HCT116 (cell line): ENCODE results near the gene FAM227A. TPM values are rescaled to one million over a fixed set of nuclear protein-coding genes. Genes with fewer than 3 reads are reported as not detected.

Experiments used
- ATAC-seq: fragments of 200-7000 bp; cut with Tn5 transposase; 2 replicates; pipeline ENCODE4 v1.9.1; 2020; ENCODE audit warnings: mild to moderate bottlenecking, moderate library complexity
- BruUV-seq: library from RNA; stranded (reverse); fragments of 400-500 nt; replicated peaks from 2 replicates; lab custom pipeline; 2021; lab: Mats Ljungman, UMichigan
- CTCF ChIA-PET: fragments of 300-600 bp; sonication (Branson Sonifier 250); formaldehyde crosslinking; loops from one replicate; lab custom pipeline; 2021; ENCODE audit warnings: antibody characterized with exemption; lab: Charles Lee
- POLR2A ChIA-PET: fragments of 300-600, 350-600 bp; sonication (Branson Sonifier 250); formaldehyde crosslinking; loops from one replicate; lab custom pipeline; 2021; ENCODE audit warnings: antibody characterized with exemption; lab: Charles Lee
- RAD21 ChIA-PET, 2 experiments: fragments of 300-600 bp; sonication (Branson Sonifier 250); formaldehyde crosslinking; loops; one replicate each; lab custom pipeline; 2023; ENCODE audit warnings: low total read pairs in 2 of 2; ENCODE audit not compliant: uncharacterized antibody in 2 of 2, unreplicated experiment in 2 of 2, low non-redundant PET in 1 of 2; lab: Charles Lee
- DNase-seq: peaks from one replicate; pipeline ENCODE4 v3.0.0-alpha.2; 2010; ENCODE audit warnings: low read depth, low spot score
- H2AFZ ChIP-seq: fragments of 200-600 bp; shearing (Covaris generic), sonication (generic); 2 replicates; pipeline ENCODE4 v1.6.1; 2017; ENCODE audit warnings: low read depth, mixed run types, mixed read lengths, antibody characterized with exemption, low read length; ENCODE audit not compliant: poor library complexity, severe bottlenecking
- H3K27ac ChIP-seq: 2 replicates; pipeline ENCODE4 v1.5.1; 2012; ENCODE audit warnings: low read depth, low read length
- H3K27me3 ChIP-seq: fragments of 200-600 bp; sonication (generic); 2 replicates; pipeline ENCODE4 v1.6.1; 2016; ENCODE audit warnings: mixed run types, low read length, mixed read lengths; ENCODE audit not compliant: insufficient read depth
- H3K36me3 ChIP-seq, 2 experiments: fragments of 200-500 bp in 1 of 2; fragments of 200-600 bp in 1 of 2; sonication (Bioruptor generic) in 1 of 2; sonication (generic) in 1 of 2; 2 replicates each; pipeline versions ENCODE4 v1.5.1 to v1.6.1; 2014 to 2016; ENCODE audit warnings: low read length in 2 of 2, inconsistent platforms in 1 of 2, mixed read lengths in 1 of 2, mixed run types in 1 of 2; ENCODE audit not compliant: insufficient read depth in 2 of 2, control insufficient read depth in 1 of 2
- H3K4me1 ChIP-seq, 2 experiments: fragments of 200-600 bp in 1 of 2; sonication (generic) in 1 of 2; 2 replicates each; pipeline versions ENCODE4 v1.5.1 to v1.6.1; 2012 to 2017; ENCODE audit warnings: low read length in 2 of 2, inconsistent platforms in 1 of 2, mild to moderate bottlenecking in 1 of 2, mixed read lengths in 1 of 2, mixed run types in 1 of 2, moderate library complexity in 1 of 2; ENCODE audit not compliant: insufficient read depth in 2 of 2, control insufficient read depth in 1 of 2
- H3K4me2 ChIP-seq: fragments of 200-600 bp; sonication (generic); 2 replicates; pipeline ENCODE4 v1.6.1; 2017; ENCODE audit warnings: mixed run types, low read length, mixed read lengths
- H3K4me3 ChIP-seq, 2 experiments: fragments of 200-600 bp in 1 of 2; sonication (generic) in 1 of 2; replicated peaks in 1 of 2; 2 replicates each; pipeline ENCODE4 v1.5.1; 2011 to 2016; ENCODE audit warnings: low read length in 2 of 2, control low read depth in 1 of 2, low read depth in 1 of 2, mild to moderate bottlenecking in 1 of 2, mixed read lengths in 1 of 2, mixed run types in 1 of 2
- H3K79me2 ChIP-seq: fragments of 200-600 bp; sonication (generic); 2 replicates; pipeline ENCODE4 v1.6.1; 2017; ENCODE audit warnings: mild to moderate bottlenecking, mixed run types, low read length, moderate library complexity, mixed read lengths; ENCODE audit not compliant: insufficient read depth
- H3K9ac ChIP-seq: fragments of 200-600 bp; sonication (generic); 2 replicates; pipeline ENCODE4 v1.6.1; 2016; ENCODE audit warnings: low read length, mixed read lengths
- H3K9me2 ChIP-seq: fragments of 200-600 bp; sonication (generic), shearing (Covaris generic); 2 replicates; pipeline ENCODE4 v1.6.1; 2017; ENCODE audit warnings: mixed run types, mild to moderate bottlenecking, moderate library complexity; ENCODE audit not compliant: insufficient read depth
- H3K9me3 ChIP-seq, 2 experiments: fragments of 200-500 bp in 1 of 2; fragments of 200-600 bp in 1 of 2; sonication (Bioruptor generic) in 1 of 2; sonication (generic) in 1 of 2; 2 replicates each; pipeline ENCODE4 v1.6.1; 2014 to 2017; ENCODE audit warnings: low read length in 2 of 2, mixed read lengths in 2 of 2, inconsistent platforms in 1 of 2, low read depth in 1 of 2, mild to moderate bottlenecking in 1 of 2, mixed run types in 1 of 2, moderate library complexity in 1 of 2; ENCODE audit not compliant: control insufficient read depth in 1 of 2, insufficient read depth in 1 of 2
- H4K20me1 ChIP-seq: fragments of 200-600 bp; sonication (generic), shearing (Covaris generic); 2 replicates; pipeline ENCODE4 v1.6.1; 2017; ENCODE audit warnings: mixed run types, mild to moderate bottlenecking, moderate library complexity; ENCODE audit not compliant: insufficient read depth
- CEBPB ChIP-seq: IDR thresholded peaks from 2 replicates; pipeline ENCODE4 v1.6.1; 2012; ENCODE audit warnings: low read depth
- EGR1 ChIP-seq: IDR thresholded peaks from 2 replicates; pipeline ENCODE4 v1.6.1; 2012; ENCODE audit warnings: low read depth
- ELF1 ChIP-seq: IDR thresholded peaks from 2 replicates; pipeline ENCODE4 v1.6.1; 2012; ENCODE audit warnings: low read depth, borderline replicate concordance
- EZH2 ChIP-seq: fragments of 200-600 bp; sonication (generic); IDR thresholded peaks from 2 replicates; pipeline ENCODE4 v1.6.1; 2017; ENCODE audit warnings: antibody characterized with exemption, mixed run types
- FOSL1 ChIP-seq: IDR thresholded peaks from 2 replicates; pipeline ENCODE4 v1.6.1; 2012; ENCODE audit warnings: low read depth
- JUND ChIP-seq: IDR thresholded peaks from 2 replicates; pipeline ENCODE4 v1.6.1; 2012
- RAD21 ChIP-seq: IDR thresholded peaks from 2 replicates; pipeline ENCODE4 v1.6.1; 2012; ENCODE audit warnings: low read depth, mild to moderate bottlenecking
- SIN3A ChIP-seq: IDR thresholded peaks from 2 replicates; pipeline ENCODE4 v1.6.1; 2012; ENCODE audit warnings: low read depth
- SRF ChIP-seq: IDR thresholded peaks from 2 replicates; pipeline ENCODE4 v1.6.1; 2012; ENCODE audit warnings: low read depth
- intact Hi-C: fragments of 100-400 bp; cut with micrococcal nuclease; formaldehyde crosslinking; loops from 2 replicates; pipeline ENCODE4 v1.10.0; 2022
- total RNA-seq: library from RNA; stranded (reverse); gene quantifications from one replicate; pipeline ENCODE4 v1.2.1, GENCODE V29; 2021; ENCODE audit not compliant: unreplicated experiment
- TF ChIP-seq, protein P1 (sequence below): IDR thresholded peaks from 2 replicates; pipeline ENCODE4 v1.6.1; 2012; ENCODE audit warnings: low read depth
- TF ChIP-seq, protein P2 (sequence below): IDR thresholded peaks from 2 replicates; pipeline ENCODE4 v1.6.1; 2011; ENCODE audit warnings: mild to moderate bottlenecking, low read length, moderate library complexity; ENCODE audit not compliant: insufficient replicate concordance; ENCODE audit errors: extremely low read depth
- TF ChIP-seq, protein P3 (sequence below), 3 experiments: fragments of 200-600 bp in 1 of 3; sonication (generic) in 1 of 3; IDR thresholded peaks in 2 of 3; conservative IDR thresholded peaks in 1 of 3; 2 replicates each; pipeline ENCODE4 v1.5.1; 2012 to 2017; ENCODE audit warnings: low read depth in 2 of 3, low read length in 2 of 3, antibody characterized with exemption in 1 of 3, borderline replicate concordance in 1 of 3, control low read depth in 1 of 3, mild to moderate bottlenecking in 1 of 3, mixed read lengths in 1 of 3, mixed run types in 1 of 3, moderate library complexity in 1 of 3; ENCODE audit not compliant: insufficient read depth in 1 of 3

Gene FAM227A
- total RNA-seq, 1 experiment from 2014 or later = 3.9 TPM

DNA sequence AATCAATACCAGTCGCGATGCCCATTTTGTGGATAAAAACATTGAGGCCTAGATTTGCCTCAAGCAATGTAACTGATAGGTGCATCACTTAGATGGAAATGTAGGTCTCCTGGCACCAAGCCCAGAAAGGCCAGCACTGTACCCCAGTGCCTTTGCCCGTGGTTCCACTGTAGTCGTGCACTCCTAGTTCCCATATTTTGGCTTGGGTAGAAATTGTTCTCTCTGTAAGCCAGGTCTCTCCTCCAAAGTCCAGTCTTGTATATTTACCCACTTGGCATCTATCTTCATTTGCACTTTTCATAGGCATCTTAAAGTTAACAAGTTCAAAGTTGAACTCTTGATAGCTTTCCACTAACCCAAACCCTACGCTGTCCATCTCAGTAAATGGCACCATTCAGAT lies 44.6 kb downstream of the FAM227A start:
- H3K4me1 ChIP-seq = peaks cover 8 to 30% of the 10 kb centered on the region in 2 experiments
- DNase-seq (no peak), ATAC-seq (no peak)
- no peak overlapping the region for H2AFZ ChIP-seq
- ChIA-PET RAD21 (no interaction called here), CTCF (no interaction called here), POLR2A (no interaction called here)
- H4K20me1 ChIP-seq = no peaks in the 10 kb centered on the region
- H3K4me2 ChIP-seq = no peak overlapping the region
- no peaks in the 10 kb centered on the region for H3K9me3 ChIP-seq
- no peaks in the 10 kb centered on the region for H3K9me2 ChIP-seq
- no peaks in the 10 kb centered on the region for H3K36me3 ChIP-seq
- no peak for TF ChIP-seq FOSL1
- no peak for TF ChIP-seq ELF1
- TF ChIP-seq, protein P1, sequence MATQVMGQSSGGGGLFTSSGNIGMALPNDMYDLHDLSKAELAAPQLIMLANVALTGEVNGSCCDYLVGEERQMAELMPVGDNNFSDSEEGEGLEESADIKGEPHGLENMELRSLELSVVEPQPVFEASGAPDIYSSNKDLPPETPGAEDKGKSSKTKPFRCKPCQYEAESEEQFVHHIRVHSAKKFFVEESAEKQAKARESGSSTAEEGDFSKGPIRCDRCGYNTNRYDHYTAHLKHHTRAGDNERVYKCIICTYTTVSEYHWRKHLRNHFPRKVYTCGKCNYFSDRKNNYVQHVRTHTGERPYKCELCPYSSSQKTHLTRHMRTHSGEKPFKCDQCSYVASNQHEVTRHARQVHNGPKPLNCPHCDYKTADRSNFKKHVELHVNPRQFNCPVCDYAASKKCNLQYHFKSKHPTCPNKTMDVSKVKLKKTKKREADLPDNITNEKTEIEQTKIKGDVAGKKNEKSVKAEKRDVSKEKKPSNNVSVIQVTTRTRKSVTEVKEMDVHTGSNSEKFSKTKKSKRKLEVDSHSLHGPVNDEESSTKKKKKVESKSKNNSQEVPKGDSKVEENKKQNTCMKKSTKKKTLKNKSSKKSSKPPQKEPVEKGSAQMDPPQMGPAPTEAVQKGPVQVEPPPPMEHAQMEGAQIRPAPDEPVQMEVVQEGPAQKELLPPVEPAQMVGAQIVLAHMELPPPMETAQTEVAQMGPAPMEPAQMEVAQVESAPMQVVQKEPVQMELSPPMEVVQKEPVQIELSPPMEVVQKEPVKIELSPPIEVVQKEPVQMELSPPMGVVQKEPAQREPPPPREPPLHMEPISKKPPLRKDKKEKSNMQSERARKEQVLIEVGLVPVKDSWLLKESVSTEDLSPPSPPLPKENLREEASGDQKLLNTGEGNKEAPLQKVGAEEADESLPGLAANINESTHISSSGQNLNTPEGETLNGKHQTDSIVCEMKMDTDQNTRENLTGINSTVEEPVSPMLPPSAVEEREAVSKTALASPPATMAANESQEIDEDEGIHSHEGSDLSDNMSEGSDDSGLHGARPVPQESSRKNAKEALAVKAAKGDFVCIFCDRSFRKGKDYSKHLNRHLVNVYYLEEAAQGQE = no peak
- TF ChIP-seq EZH2 = no peak
- TF ChIP-seq RAD21 = no peak
- TF ChIP-seq JUND = no peak
- TF ChIP-seq SRF = no peak
- TF ChIP-seq CEBPB = no peak
- TF ChIP-seq EGR1 = no peak
- TF ChIP-seq, protein P2, sequence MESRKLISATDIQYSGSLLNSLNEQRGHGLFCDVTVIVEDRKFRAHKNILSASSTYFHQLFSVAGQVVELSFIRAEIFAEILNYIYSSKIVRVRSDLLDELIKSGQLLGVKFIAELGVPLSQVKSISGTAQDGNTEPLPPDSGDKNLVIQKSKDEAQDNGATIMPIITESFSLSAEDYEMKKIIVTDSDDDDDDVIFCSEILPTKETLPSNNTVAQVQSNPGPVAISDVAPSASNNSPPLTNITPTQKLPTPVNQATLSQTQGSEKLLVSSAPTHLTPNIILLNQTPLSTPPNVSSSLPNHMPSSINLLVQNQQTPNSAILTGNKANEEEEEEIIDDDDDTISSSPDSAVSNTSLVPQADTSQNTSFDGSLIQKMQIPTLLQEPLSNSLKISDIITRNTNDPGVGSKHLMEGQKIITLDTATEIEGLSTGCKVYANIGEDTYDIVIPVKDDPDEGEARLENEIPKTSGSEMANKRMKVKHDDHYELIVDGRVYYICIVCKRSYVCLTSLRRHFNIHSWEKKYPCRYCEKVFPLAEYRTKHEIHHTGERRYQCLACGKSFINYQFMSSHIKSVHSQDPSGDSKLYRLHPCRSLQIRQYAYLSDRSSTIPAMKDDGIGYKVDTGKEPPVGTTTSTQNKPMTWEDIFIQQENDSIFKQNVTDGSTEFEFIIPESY = no peak
- TF ChIP-seq SIN3A = no peak
- TF ChIP-seq, protein P3, sequence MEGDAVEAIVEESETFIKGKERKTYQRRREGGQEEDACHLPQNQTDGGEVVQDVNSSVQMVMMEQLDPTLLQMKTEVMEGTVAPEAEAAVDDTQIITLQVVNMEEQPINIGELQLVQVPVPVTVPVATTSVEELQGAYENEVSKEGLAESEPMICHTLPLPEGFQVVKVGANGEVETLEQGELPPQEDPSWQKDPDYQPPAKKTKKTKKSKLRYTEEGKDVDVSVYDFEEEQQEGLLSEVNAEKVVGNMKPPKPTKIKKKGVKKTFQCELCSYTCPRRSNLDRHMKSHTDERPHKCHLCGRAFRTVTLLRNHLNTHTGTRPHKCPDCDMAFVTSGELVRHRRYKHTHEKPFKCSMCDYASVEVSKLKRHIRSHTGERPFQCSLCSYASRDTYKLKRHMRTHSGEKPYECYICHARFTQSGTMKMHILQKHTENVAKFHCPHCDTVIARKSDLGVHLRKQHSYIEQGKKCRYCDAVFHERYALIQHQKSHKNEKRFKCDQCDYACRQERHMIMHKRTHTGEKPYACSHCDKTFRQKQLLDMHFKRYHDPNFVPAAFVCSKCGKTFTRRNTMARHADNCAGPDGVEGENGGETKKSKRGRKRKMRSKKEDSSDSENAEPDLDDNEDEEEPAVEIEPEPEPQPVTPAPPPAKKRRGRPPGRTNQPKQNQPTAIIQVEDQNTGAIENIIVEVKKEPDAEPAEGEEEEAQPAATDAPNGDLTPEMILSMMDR (IDR thresholded peaks at IDR 0.05 in 2 of 3, conservative IDR thresholded peaks at IDR 0.05 in 1 of 3; ENCODE audit: borderline replicate concordance in 1 of 3, insufficient read depth in 1 of 3, low read depth in 2 of 3, low read length in 2 of 3) = no peak
- H3K27ac ChIP-seq = no peak overlapping the region
- no peak overlapping the region for H3K4me3 ChIP-seq
- no peak overlapping the region for H3K9ac ChIP-seq
- no peaks in the 10 kb centered on the region for H3K27me3 ChIP-seq
- no TSS peak for BruUV-seq
- intact Hi-C loops = no loop called here
- H3K79me2 ChIP-seq = no peaks in the 10 kb centered on the region
